Liver (tissue), 3 donors: ENCODE results near the gene PPARA.

Experiments used
- EGR1 ChIP-seq, 2 donors: IDR thresholded peaks; 2 replicates each; pipeline ENCODE4 v1.6.1; 2016 to 2018; ENCODE audit warnings: antibody characterized with exemption in 2 of 2, low read depth in 2 of 2
- GABPA ChIP-seq, 2 donors: IDR thresholded peaks in 1 of 2; conservative IDR thresholded peaks in 1 of 2; 2 replicates each; pipeline ENCODE4 v1.6.1; 2016; ENCODE audit warnings: antibody characterized with exemption in 2 of 2, mild to moderate bottlenecking in 1 of 2, moderate library complexity in 1 of 2
- JUND ChIP-seq, 2 donors: IDR thresholded peaks; 2 replicates each; pipeline ENCODE4 v1.6.1; 2016; ENCODE audit warnings: antibody characterized with exemption in 2 of 2
- RAD21 ChIP-seq, 2 donors: IDR thresholded peaks; 2 replicates each; pipeline ENCODE4 v1.6.1; 2016; ENCODE audit warnings: antibody characterized with exemption in 2 of 2, mild to moderate bottlenecking in 2 of 2
- RXRA ChIP-seq, 2 donors: IDR thresholded peaks; 2 replicates each; pipeline ENCODE4 v1.6.1; 2017 to 2018; ENCODE audit warnings: antibody characterized with exemption in 2 of 2, mild to moderate bottlenecking in 1 of 2
- SP1 ChIP-seq: IDR thresholded peaks from 2 replicates; pipeline ENCODE4 v1.6.1; 2018; ENCODE audit warnings: antibody characterized with exemption, mild to moderate bottlenecking
- YY1 ChIP-seq: IDR thresholded peaks from 2 replicates; pipeline ENCODE4 v1.6.1; 2016; ENCODE audit warnings: antibody characterized with exemption, mild to moderate bottlenecking
- TF ChIP-seq, protein P1 (sequence below): IDR thresholded peaks from 2 replicates; pipeline ENCODE4 v1.6.1; 2016; ENCODE audit warnings: antibody characterized with exemption, mild to moderate bottlenecking
- TF ChIP-seq, protein P2 (sequence below): fragments of 150-350 bp; IDR thresholded peaks from 2 replicates; pipeline ENCODE4 v1.5.1; 2017; ENCODE audit warnings: improper control_type of control experiment, low read depth, low read length; ENCODE audit not compliant: missing input control
- TF ChIP-seq, protein P3 (sequence below): IDR thresholded peaks from 2 replicates; pipeline ENCODE4 v1.6.1; 2016; ENCODE audit warnings: antibody characterized with exemption
- TF ChIP-seq, protein P4 (sequence below): IDR thresholded peaks from 2 replicates; pipeline ENCODE4 v1.6.1; 2016; ENCODE audit warnings: antibody characterized with exemption
- donor health status: healthy.
- donor health status: healthy.

DNA sequence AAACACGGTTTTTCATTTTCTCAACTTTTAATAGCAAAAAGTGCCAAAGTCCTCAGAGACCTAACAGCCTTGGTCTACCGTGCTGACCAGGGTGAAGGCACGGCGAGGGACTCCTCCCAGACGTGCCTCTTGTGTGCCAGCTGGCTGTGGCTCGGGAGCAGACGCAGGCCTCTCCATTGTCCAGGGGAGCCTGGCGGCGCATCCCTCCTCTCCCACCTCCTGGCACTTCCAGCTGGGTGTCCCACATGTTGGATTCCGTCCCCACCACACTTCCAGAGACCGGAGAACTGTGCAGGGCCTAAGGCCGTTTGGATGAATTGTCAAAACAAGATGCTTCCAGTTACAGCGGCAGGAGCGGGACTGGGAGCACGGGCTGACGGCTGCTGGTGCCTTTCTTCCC, 88.2 kb downstream of the PPARA start:
- no peak for TF ChIP-seq YY1
- TF ChIP-seq, protein P1, sequence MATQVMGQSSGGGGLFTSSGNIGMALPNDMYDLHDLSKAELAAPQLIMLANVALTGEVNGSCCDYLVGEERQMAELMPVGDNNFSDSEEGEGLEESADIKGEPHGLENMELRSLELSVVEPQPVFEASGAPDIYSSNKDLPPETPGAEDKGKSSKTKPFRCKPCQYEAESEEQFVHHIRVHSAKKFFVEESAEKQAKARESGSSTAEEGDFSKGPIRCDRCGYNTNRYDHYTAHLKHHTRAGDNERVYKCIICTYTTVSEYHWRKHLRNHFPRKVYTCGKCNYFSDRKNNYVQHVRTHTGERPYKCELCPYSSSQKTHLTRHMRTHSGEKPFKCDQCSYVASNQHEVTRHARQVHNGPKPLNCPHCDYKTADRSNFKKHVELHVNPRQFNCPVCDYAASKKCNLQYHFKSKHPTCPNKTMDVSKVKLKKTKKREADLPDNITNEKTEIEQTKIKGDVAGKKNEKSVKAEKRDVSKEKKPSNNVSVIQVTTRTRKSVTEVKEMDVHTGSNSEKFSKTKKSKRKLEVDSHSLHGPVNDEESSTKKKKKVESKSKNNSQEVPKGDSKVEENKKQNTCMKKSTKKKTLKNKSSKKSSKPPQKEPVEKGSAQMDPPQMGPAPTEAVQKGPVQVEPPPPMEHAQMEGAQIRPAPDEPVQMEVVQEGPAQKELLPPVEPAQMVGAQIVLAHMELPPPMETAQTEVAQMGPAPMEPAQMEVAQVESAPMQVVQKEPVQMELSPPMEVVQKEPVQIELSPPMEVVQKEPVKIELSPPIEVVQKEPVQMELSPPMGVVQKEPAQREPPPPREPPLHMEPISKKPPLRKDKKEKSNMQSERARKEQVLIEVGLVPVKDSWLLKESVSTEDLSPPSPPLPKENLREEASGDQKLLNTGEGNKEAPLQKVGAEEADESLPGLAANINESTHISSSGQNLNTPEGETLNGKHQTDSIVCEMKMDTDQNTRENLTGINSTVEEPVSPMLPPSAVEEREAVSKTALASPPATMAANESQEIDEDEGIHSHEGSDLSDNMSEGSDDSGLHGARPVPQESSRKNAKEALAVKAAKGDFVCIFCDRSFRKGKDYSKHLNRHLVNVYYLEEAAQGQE = no peak
- no peak for TF ChIP-seq EGR1 (IDR thresholded peaks at IDR 0.05; ENCODE audit: low read depth in 2 of 2)
- TF ChIP-seq, protein P2, sequence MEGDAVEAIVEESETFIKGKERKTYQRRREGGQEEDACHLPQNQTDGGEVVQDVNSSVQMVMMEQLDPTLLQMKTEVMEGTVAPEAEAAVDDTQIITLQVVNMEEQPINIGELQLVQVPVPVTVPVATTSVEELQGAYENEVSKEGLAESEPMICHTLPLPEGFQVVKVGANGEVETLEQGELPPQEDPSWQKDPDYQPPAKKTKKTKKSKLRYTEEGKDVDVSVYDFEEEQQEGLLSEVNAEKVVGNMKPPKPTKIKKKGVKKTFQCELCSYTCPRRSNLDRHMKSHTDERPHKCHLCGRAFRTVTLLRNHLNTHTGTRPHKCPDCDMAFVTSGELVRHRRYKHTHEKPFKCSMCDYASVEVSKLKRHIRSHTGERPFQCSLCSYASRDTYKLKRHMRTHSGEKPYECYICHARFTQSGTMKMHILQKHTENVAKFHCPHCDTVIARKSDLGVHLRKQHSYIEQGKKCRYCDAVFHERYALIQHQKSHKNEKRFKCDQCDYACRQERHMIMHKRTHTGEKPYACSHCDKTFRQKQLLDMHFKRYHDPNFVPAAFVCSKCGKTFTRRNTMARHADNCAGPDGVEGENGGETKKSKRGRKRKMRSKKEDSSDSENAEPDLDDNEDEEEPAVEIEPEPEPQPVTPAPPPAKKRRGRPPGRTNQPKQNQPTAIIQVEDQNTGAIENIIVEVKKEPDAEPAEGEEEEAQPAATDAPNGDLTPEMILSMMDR = no peak
- TF ChIP-seq, protein P3, sequence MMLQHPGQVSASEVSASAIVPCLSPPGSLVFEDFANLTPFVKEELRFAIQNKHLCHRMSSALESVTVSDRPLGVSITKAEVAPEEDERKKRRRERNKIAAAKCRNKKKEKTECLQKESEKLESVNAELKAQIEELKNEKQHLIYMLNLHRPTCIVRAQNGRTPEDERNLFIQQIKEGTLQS = no peak
- no peak for TF ChIP-seq SP1
- TF ChIP-seq, protein P4, sequence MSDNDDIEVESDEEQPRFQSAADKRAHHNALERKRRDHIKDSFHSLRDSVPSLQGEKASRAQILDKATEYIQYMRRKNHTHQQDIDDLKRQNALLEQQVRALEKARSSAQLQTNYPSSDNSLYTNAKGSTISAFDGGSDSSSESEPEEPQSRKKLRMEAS = no peak
- no peak for TF ChIP-seq RAD21 (IDR thresholded peaks at IDR 0.05)
- no peak for TF ChIP-seq JUND (IDR thresholded peaks at IDR 0.05)
- TF ChIP-seq RXRA (IDR thresholded peaks at IDR 0.05) = no peak
- no peak for TF ChIP-seq GABPA (IDR thresholded peaks at IDR 0.05 in 1 of 2, conservative IDR thresholded peaks at IDR 0.05 in 1 of 2)
